Ishikawa (cell line): ENCODE measurements around the gene PLN.

ENCODE experiments used
- CEBPB ChIP-seq: IDR thresholded peaks from 2 replicates; pipeline ENCODE4 v1.6.1; 2012
- CREB1 ChIP-seq: IDR thresholded peaks from 2 replicates; pipeline ENCODE4 v1.6.1; 2012; ENCODE audit warnings: low read depth
- EGR1 ChIP-seq: IDR thresholded peaks from 2 replicates; pipeline ENCODE4 v1.6.1; 2012
- EP300 ChIP-seq: IDR thresholded peaks from 2 replicates; pipeline ENCODE4 v1.6.1; 2012; ENCODE audit warnings: borderline replicate concordance
- FOXM1 ChIP-seq: IDR thresholded peaks from 2 replicates; pipeline ENCODE4 v1.6.1; 2012; ENCODE audit warnings: low read depth, borderline replicate concordance
- NFIC ChIP-seq: IDR thresholded peaks from 2 replicates; pipeline ENCODE4 v1.6.1; 2012
- TAF1 ChIP-seq: IDR thresholded peaks from 2 replicates; pipeline ENCODE4 v1.6.1; 2012; ENCODE audit warnings: low read depth, mild to moderate bottlenecking
- TEAD4 ChIP-seq: IDR thresholded peaks from 2 replicates; pipeline ENCODE4 v1.6.1; 2012
- YY1 ChIP-seq: IDR thresholded peaks from 2 replicates; pipeline ENCODE4 v1.6.1; 2012; ENCODE audit warnings: low read depth
- TF ChIP-seq, protein P1 (sequence below): IDR thresholded peaks from 2 replicates; pipeline ENCODE4 v1.6.1; 2012; ENCODE audit warnings: low read depth, mild to moderate bottlenecking
- TF ChIP-seq, protein P2 (sequence below): IDR thresholded peaks from 2 replicates; pipeline ENCODE4 v1.6.1; 2012
- TF ChIP-seq, protein P3 (sequence below): IDR thresholded peaks from 2 replicates; pipeline ENCODE4 v1.6.1; 2012

DNA sequence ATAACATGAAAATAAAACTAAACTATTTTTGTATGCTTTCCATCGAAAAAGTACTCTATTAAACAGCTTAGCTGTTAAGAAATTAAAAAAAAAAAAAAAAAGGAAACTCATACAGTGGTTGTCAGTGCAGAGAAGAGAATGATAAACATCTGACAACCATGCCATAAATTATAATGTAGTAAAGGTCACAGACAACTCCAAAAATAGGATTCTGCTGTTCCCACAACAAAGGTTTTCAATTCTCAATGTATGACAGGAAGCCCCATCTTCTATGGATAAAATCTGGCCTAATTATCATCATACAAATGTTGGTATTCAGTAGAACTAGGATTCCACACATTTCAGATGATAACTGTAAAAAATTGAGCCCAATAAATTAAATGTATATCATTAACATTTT, 5.0 kb downstream of the PLN start:
- no peak for TF ChIP-seq EGR1
- TF ChIP-seq, protein P1, sequence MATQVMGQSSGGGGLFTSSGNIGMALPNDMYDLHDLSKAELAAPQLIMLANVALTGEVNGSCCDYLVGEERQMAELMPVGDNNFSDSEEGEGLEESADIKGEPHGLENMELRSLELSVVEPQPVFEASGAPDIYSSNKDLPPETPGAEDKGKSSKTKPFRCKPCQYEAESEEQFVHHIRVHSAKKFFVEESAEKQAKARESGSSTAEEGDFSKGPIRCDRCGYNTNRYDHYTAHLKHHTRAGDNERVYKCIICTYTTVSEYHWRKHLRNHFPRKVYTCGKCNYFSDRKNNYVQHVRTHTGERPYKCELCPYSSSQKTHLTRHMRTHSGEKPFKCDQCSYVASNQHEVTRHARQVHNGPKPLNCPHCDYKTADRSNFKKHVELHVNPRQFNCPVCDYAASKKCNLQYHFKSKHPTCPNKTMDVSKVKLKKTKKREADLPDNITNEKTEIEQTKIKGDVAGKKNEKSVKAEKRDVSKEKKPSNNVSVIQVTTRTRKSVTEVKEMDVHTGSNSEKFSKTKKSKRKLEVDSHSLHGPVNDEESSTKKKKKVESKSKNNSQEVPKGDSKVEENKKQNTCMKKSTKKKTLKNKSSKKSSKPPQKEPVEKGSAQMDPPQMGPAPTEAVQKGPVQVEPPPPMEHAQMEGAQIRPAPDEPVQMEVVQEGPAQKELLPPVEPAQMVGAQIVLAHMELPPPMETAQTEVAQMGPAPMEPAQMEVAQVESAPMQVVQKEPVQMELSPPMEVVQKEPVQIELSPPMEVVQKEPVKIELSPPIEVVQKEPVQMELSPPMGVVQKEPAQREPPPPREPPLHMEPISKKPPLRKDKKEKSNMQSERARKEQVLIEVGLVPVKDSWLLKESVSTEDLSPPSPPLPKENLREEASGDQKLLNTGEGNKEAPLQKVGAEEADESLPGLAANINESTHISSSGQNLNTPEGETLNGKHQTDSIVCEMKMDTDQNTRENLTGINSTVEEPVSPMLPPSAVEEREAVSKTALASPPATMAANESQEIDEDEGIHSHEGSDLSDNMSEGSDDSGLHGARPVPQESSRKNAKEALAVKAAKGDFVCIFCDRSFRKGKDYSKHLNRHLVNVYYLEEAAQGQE = no peak
- TF ChIP-seq, protein P2, sequence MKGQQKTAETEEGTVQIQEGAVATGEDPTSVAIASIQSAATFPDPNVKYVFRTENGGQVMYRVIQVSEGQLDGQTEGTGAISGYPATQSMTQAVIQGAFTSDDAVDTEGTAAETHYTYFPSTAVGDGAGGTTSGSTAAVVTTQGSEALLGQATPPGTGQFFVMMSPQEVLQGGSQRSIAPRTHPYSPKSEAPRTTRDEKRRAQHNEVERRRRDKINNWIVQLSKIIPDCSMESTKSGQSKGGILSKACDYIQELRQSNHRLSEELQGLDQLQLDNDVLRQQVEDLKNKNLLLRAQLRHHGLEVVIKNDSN = no peak
- TF ChIP-seq EP300 = no peak
- no peak for TF ChIP-seq YY1
- no peak for TF ChIP-seq TEAD4
- TF ChIP-seq, protein P3, sequence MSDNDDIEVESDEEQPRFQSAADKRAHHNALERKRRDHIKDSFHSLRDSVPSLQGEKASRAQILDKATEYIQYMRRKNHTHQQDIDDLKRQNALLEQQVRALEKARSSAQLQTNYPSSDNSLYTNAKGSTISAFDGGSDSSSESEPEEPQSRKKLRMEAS = no peak
- TF ChIP-seq FOXM1 = no peak
- TF ChIP-seq NFIC = no peak
- TF ChIP-seq TAF1 = no peak
- TF ChIP-seq CEBPB = no peak
- TF ChIP-seq CREB1 = no peak
